Kidney (tissue), 14 donors: ENCODE results near the gene ANKDD1B. TPM values are rescaled to one million over a fixed set of nuclear protein-coding genes. Genes with fewer than 3 reads are reported as not detected.
"Not testable (repeated sequence)": the region's sequence is repeated elsewhere in the genome, so short reads cannot be mapped to it uniquely, and the experiment has no call there.

Experiments
- DNase-seq, 5 donors: peaks; one replicate each; pipeline ENCODE4 v3.0.0-alpha.2; 2013 to 2020
- FAIRE-seq: peaks from 2 replicates; lab custom pipeline; 2012; peaks lifted over from hg19 to GRCh38; lab: Jason Lieb, UNC
- H3K27ac ChIP-seq, 2 donors: one replicate each; pipeline ENCODE4 v1.7.0; 2013; ENCODE audit warnings: low read depth in 2 of 2, low read length in 2 of 2, inconsistent platforms in 1 of 2
- H3K27me3 ChIP-seq: one replicate; pipeline ENCODE4 v1.7.1; 2013; ENCODE audit warnings: low read length, inconsistent platforms; ENCODE audit not compliant: control insufficient read depth, insufficient read depth
- H3K36me3 ChIP-seq, 3 donors: one replicate each; pipeline versions ENCODE4 v1.7.0 to v1.7.1; 2013; ENCODE audit warnings: low read length in 3 of 3, control low read depth in 1 of 3, inconsistent platforms in 1 of 3; ENCODE audit not compliant: insufficient read depth in 3 of 3, control insufficient read depth in 2 of 3
- H3K4me1 ChIP-seq, 3 donors: one replicate each; pipeline versions ENCODE4 v1.7.0 to v1.7.1; 2013; ENCODE audit warnings: low read length in 3 of 3, inconsistent platforms in 1 of 3, low read depth in 1 of 3; ENCODE audit not compliant: control insufficient read depth in 2 of 3, insufficient read depth in 2 of 3
- H3K4me3 ChIP-seq, 3 donors: one replicate each; pipeline versions ENCODE4 v1.7.0 to v1.8.1; 2013; ENCODE audit warnings: low read length in 3 of 3, control low read depth in 1 of 3, inconsistent platforms in 1 of 3
- H3K9ac ChIP-seq, 3 donors: one replicate each; pipeline versions ENCODE4 v1.7.0 to v1.7.1; 2013; ENCODE audit warnings: low read length in 3 of 3, control low read depth in 1 of 3, inconsistent platforms in 1 of 3
- H3K9me3 ChIP-seq, 3 donors: one replicate each; pipeline versions ENCODE4 v1.7.0 to v1.7.1; 2013; ENCODE audit warnings: low read length in 3 of 3, control low read depth in 1 of 3, inconsistent platforms in 1 of 3; ENCODE audit not compliant: control insufficient read depth in 2 of 3, insufficient read depth in 1 of 3
- intact Hi-C: fragments of 100-400 bp; cut with DNase I; formaldehyde crosslinking; loops from one replicate; pipeline ENCODE4 v1.11.1; 2022
- polyA plus RNA-seq: library from polyadenylated mRNA; stranded (reverse); fragments of 350-450 nt; fragmentation: Illumina TruSeq; extraction: RNeasy Lipid Tissue Mini Kit (QIAGEN cat#74804); gene quantifications from one replicate; pipeline ENCODE4 v1.2.3, GENCODE V29; 2014; ENCODE audit warnings: low read depth, low replicate concordance; ENCODE audit not compliant: insufficient read depth
- total RNA-seq: library from RNA; stranded (reverse); fragmentation: NEBNext Ultra II Directional; extraction: Animal tissue kit (Norgen Biotek cat#: 25700); gene quantifications from one replicate; pipeline ENCODE4 v1.2.1, GENCODE V29; 2021
- TF ChIP-seq, protein P1 (sequence below): IDR thresholded peaks from 3 replicates; pipeline ENCODE4 v1.5.1; 2012; ENCODE audit warnings: mild to moderate bottlenecking, moderate library complexity, borderline replicate concordance; ENCODE audit not compliant: insufficient read depth; ENCODE audit errors: extremely low read depth
- donor health status: control.
- donor health status: control.
- donor health status: control.
- donor health status: control.
- donor health status: control.
- donor health status: DM: yes; HTN: yes; CAD: no.
- donor health status: Normal renal cell carcinoma (clear cell type).

Gene ANKDD1B
- total and polyA plus RNA-seq, 2 donors from 2014 or later: 2.3 to 3.1 TPM

DNA sequence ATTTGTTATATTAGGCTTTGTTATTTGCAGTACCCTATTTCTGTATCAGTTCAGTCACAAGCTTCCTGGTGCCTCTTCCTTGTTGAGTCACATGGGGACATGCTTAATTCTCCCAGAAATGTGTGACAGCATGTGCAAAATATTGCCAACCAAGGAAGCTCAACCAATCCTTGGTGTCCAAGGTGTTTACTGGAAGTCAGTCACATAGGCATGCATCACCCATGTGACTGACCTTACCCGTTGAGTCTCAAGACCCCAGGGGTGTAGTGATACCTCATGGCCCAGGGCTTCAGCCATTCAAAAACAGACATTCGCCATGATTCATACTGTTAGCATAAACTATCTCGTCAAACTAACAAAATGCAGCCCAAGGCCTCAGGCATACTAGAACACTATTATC, 9.3 kb upstream of the ANKDD1B start:
- H3K9ac ChIP-seq: no peak overlapping the region
- no peak for DNase-seq
- TF ChIP-seq, protein P1, sequence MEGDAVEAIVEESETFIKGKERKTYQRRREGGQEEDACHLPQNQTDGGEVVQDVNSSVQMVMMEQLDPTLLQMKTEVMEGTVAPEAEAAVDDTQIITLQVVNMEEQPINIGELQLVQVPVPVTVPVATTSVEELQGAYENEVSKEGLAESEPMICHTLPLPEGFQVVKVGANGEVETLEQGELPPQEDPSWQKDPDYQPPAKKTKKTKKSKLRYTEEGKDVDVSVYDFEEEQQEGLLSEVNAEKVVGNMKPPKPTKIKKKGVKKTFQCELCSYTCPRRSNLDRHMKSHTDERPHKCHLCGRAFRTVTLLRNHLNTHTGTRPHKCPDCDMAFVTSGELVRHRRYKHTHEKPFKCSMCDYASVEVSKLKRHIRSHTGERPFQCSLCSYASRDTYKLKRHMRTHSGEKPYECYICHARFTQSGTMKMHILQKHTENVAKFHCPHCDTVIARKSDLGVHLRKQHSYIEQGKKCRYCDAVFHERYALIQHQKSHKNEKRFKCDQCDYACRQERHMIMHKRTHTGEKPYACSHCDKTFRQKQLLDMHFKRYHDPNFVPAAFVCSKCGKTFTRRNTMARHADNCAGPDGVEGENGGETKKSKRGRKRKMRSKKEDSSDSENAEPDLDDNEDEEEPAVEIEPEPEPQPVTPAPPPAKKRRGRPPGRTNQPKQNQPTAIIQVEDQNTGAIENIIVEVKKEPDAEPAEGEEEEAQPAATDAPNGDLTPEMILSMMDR: no peak
- H3K4me1 ChIP-seq: peaks cover 0 to 3% (median 0%) of the 10 kb centered on the region in 3 donors
- no peak overlapping the region for H3K27ac ChIP-seq
- no peak for FAIRE-seq
- H3K27me3 ChIP-seq: no peaks in the 10 kb centered on the region
- no peaks in the 10 kb centered on the region for H3K9me3 ChIP-seq
- intact Hi-C loops: no loop called here
- H3K4me3 ChIP-seq: no peak overlapping the region
- H3K36me3 ChIP-seq: peaks cover 0 to 3% (median 0%) of the 10 kb centered on the region in 3 donors

DNA sequence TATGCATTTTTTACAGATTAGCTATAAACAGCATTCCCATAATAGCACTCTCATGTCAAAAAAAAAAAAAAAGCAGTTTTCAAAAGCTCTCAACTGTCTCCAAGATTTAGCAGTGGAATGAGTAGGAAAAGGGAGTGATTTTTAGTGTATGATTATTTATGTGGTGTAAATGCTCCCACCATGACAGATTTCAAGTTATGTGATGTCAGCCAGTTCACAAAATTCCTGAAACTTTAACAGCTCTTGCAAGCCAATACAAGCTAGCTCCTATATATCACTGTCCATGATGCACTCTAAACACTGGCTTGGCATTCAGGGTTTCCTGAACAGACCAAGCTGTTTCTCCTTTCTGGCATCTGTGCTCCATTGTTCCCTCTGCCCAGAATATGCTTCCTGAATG, 7.9 kb upstream of the ANKDD1B start:
- Histone ChIP-seq H3K4me3 (no peak overlapping the region), H3K27me3 (no peaks in the 10 kb centered on the region), H3K4me1 (peaks cover 0 to 3% (median 0%) of the 10 kb centered on the region in 3 donors), H3K9ac (no peak overlapping the region), H3K9me3 (no peaks in the 10 kb centered on the region), H3K36me3 (peaks cover 0 to 3% (median 0%) of the 10 kb centered on the region in 3 donors), H3K27ac (no peak overlapping the region)
- FAIRE-seq (no peak), DNase-seq (peak in 2 of 5 donors; percentile 32 to 73)
- TF ChIP-seq, protein P1: no peak
- intact Hi-C loops: no loop called here

DNA sequence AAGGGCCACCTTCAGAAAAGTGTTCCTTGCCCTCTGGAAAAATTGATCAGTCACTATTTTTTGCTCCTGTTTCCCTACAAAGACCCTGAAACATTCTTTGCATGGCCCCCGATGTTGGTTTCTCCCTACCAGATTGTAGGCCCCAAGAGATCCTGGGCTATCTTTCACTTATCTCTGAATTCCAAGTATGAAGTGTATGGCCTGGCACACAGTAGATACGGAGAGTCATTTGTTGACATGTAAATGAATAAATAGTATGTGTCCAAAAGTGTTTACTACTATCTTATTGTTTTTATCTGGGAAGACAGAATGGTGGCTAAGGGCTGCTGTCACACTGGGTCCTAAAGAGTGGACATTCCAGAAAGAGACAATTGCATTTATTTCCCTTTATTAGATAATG, 7.4 kb upstream of the ANKDD1B start:
- Histone ChIP-seq H3K4me1 (peaks cover 0 to 3% (median 0%) of the 10 kb centered on the region in 3 donors), H3K36me3 (peaks cover 0 to 3% (median 0%) of the 10 kb centered on the region in 3 donors), H3K9ac (no peak overlapping the region), H3K9me3 (no peaks in the 10 kb centered on the region), H3K27me3 (no peaks in the 10 kb centered on the region), H3K27ac (no peak overlapping the region), H3K4me3 (no peak overlapping the region)
- DNase-seq: no peak
- TF ChIP-seq, protein P1: no peak
- intact Hi-C loops: no loop called here
- no peak for FAIRE-seq

DNA sequence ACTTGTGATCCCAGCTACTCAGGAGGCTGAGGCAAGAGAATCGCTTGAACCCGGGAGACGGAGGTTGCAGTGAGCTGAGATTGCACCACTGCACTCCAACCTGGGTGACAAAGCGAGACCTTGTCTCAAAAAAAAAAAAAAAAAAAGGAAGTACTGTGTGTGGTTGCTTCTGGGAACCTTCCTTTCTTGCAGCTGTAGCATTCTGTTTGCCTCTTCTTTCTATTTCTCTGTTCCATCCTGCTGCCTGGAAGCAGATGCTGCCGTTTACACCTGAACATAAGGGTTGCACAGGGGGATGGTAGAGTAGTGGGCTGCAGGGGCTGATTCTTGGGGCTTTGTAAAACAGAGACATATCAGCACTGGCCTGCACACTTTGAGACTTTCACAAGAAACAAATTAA, 3.9 kb upstream of the ANKDD1B start:
- H3K4me1 ChIP-seq, H3K9me3 ChIP-seq, FAIRE-seq, H3K4me3 ChIP-seq, H3K36me3 ChIP-seq, H3K9ac ChIP-seq, DNase-seq, intact Hi-C loops, H3K27ac ChIP-seq, H3K27me3 ChIP-seq: not testable (repeated sequence)
